DMS 273 treated with DMSO at 0.1 percent for 48 hours (cell line): ENCODE results near the gene OR14A2.
"Not testable (repeated sequence)": the region's sequence is repeated elsewhere in the genome, so short reads cannot be mapped to it uniquely, and the experiment has no call there.

Experiments used
- DNase-seq: peaks from one replicate; lab custom pipeline; 2025; lab: John Stamatoyannopoulos, UW

Gene OR14A2

GRCh38 chr1:247748041-247748440, at the start of gene OR14A2:
Gene OR14A2 (minus strand): TSS chr1:247748141.
- no peak for DNase-seq

GRCh38 chr1:247797518-247797917, 49.6 kb upstream of the OR14A2 start:
- DNase-seq, result no peak

- DNase-seq, result no peak
Observed at GRCh38 chr1:247769603-247770002, 21.7 kb upstream of the OR14A2 start.

DNA sequence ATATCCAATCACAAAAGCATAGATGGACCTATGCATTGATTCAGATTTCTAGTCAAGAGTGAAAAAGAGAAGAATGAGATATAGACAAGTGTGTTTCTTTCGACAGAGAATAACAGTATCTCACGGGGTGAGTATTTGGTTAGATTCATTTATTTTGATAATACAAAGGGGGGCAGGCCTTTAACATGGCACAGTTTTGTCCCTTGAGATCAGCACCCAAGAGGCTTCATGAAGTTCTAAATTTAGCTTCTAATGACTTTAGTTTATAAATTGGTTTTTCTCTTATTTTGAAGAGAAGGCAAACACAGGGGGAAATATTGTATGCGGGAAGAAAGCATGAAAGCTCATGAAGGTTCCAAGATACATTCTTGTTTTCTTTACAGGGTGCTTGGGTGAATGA, 12.5 kb upstream of the OR14A2 start, which contains the start of gene OR1C1:
Gene OR1C1, minus strand, starts transcription at position 101 of the 400 bp plus-strand sequence. CDS start 2,150 bp downstream, outside the sequence.
- DNase-seq, result no peak

DNA sequence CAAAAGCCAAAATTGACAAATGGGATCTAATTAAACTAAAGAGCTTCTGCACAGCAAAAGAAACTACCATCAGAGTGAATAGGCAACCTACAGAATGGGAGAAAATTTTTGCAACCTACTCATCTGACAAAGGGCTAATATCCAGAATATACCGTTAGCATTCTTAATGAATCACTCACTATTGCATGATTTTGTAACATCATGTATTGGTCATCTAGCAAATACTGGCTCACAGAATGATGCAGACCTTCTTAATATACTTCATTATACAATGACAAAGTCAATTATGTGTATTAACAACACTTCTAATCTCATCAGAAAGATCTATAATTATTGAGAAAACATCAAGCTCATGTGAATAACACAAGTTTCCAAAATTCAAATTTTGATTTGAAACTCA, 6.4 kb upstream of the OR14A2 start:
- not testable (repeated sequence) for DNase-seq

GRCh38 chr1:247749870-247750269, 1.9 kb upstream of the OR14A2 start:
- no peak for DNase-seq

GRCh38 chr1:247747616-247748015, 325 bp downstream of the OR14A2 start:
- DNase-seq, result no peak

DNA sequence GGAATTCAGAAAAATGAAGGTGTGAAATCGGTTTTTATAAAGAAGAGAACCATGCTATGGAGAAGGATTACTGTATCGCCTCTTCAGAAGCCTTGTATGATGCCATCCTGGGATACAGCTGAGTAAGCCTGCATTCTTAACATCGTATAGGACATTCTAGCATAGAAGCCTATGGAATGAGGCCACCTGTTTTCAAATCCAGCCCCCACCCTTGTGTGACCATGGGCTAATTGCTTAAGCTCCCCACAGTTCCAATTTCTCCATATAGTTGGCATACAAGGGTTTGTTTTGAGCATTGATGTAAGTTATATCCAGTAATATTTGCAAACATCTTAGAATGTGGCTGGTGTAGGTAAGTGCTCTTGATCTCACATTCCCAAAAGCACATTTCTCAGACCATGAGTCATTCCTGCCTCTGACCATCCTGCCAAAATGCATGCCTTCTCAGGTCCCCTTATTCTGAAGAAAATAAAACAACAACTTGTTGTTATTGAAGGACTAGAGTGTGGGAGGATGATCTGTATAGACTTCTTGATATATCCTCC, 1.5 kb downstream of the OR14A2 start:
- no peak for DNase-seq

DNA sequence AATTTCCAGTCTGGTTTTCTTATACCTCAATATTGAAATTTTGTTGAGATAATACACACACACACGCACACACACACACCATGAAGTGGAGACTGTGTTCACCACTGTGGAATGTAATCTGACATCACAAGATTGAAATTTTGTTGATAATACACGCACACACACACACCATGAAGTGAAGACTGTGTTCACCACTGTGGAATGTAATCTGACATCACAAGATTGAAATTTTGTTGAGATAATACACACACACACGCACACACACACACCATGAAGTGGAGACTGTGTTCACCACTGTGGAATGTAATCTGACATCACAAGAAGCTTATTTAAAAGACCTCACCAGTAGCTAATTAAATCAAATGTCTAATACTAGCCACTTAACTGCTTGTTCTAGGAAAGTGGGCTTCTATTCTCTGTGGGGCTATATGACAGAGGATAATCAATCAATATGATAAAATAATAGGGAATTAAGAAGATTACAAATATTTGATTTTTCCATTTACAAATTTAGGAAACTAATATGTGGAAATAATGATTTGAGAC, 5.7 kb downstream of the OR14A2 start:
- DNase-seq, result not testable (repeated sequence)

- no peak for DNase-seq
Observed at GRCh38 chr1:247741756-247742155, 6.2 kb downstream of the OR14A2 start.

GRCh38 chr1:247740721-247741120, 7.2 kb downstream of the OR14A2 start:
- DNase-seq, result no peak

DNA sequence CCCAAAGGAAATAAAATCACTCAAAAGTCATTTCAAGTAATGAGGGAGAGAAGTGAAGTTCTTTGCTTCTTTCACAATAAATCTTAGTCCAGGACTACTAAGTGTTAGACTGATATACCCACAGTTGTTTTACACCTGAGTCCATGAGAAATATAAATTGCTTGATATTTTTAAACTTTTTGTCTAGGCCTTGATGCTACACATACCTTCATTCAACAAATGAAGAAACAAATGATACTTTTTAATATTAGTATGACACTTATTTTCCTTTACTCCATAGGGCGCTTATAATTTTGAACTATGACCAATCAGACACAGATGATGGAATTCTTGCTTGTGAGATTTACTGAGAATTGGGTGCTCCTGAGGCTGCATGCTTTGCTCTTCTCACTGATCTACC, 9.6 kb downstream of the OR14A2 start, which contains the start of gene OR14K1:
Gene OR14K1, plus strand, starts transcription at position 301 of the 400 bp plus-strand sequence. Its CDS starts 0 bp downstream, at position 301.
- no peak for DNase-seq

DNA sequence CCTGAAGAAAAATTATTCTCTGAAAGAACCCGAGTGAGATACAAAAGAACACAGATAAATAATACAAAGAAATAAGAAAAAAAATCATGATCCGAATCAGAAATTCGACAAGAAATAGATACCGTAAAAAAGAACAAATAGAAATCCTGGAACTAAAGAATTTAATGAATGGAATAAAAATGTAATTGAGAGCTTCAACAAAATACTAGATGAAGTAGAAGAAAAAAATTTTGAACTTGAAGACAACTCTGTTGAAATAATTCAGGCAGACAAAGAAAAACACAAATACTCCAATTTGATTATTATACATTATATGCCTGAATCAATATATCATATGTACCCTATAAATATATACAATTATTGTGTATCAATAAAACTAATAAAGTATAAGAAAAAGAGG, 26.7 kb downstream of the OR14A2 start:
- no peak for DNase-seq

DNA sequence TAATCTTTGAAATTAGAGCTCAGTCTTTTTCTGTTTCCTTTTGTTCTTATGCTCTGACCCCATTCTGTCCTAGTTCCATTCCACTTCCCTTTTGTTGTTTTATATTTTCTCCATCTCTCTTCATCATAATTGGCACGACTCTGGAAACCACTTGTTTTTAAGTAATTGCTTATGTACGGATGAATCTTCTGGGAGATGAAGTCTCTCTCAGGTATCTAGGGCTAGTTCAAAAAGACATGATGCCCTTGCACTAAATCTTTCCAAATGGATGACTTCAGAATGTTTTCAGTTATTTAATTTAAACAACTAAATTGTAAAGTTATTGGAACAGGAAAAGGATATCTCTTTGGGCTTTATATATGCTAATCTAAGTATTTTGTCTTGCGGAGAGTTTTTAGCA, 31.4 kb downstream of the OR14A2 start, which contains the start of gene OR6F1:
Gene OR6F1, minus strand, starts transcription at position 101 of the 400 bp plus-strand sequence. CDS start 3,891 bp downstream, outside the sequence.
- DNase-seq, result no peak

DNA sequence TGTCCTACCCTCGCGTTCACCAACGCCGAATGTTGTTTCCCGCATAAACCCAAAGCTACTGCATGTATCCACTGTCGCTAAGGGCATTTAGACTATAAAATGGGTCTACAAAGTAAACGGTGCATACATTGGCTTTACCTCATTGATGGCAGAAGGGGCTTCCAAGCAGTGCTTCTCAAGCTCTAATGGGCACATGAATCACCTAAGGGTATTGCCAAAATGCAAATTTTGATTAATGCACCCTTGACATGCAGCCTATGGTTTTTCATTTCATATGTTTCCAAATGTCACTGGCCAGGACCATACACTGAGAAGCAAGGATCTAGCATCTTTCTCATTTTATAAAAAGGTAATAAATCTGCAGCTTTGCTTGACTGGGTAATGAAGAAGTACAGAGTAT, 34.2 kb downstream of the OR14A2 start:
- DNase-seq, result no peak

- DNase-seq, result not testable (repeated sequence)
Observed at GRCh38 chr1:247710681-247711080, 37.3 kb downstream of the OR14A2 start.

- no peak for DNase-seq
Observed at GRCh38 chr1:247701338-247701737, 46.6 kb downstream of the OR14A2 start.

GRCh38 chr1:247681288-247681897, 66.5 kb downstream of the OR14A2 start:
- DNase-seq, result peak; percentile 2

GRCh38 chr1:247680171-247680570, 67.8 kb downstream of the OR14A2 start:
- no peak for DNase-seq

DNA sequence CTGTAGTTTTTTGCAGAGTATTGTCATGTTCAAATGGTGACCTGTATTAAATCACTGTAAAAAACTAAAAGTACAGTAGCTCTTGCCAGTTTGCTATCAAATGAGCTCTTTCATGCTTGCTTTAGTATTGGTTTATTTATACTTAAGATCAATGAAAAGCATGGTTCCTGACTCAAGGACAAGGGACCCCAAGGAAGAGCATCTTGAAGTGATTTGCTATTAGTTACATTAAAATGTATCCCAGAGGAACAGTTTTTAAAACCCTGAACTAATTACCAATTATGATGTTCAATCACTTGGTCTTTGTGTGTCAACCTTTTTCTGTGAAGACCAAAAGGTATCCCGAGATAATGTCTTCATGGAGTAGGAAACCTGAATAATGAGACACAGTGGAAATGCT, 68.3 kb downstream of the OR14A2 start, which contains the start of gene OR13G1:
Gene OR13G1, minus strand, starts transcription at position 101 of the 400 bp plus-strand sequence. CDS start 6,698 bp downstream, outside the sequence.
- DNase-seq, result no peak
